Measurements from ENCODE around the gene ST6GAL1. TPM values are rescaled to one million over a fixed set of nuclear protein-coding genes. Genes with fewer than 3 reads are reported as not detected.

ST6GAL1 gene
- total and polyA plus RNA-seq, 2 donors: 19.9 to 27.1 TPM

DNA sequence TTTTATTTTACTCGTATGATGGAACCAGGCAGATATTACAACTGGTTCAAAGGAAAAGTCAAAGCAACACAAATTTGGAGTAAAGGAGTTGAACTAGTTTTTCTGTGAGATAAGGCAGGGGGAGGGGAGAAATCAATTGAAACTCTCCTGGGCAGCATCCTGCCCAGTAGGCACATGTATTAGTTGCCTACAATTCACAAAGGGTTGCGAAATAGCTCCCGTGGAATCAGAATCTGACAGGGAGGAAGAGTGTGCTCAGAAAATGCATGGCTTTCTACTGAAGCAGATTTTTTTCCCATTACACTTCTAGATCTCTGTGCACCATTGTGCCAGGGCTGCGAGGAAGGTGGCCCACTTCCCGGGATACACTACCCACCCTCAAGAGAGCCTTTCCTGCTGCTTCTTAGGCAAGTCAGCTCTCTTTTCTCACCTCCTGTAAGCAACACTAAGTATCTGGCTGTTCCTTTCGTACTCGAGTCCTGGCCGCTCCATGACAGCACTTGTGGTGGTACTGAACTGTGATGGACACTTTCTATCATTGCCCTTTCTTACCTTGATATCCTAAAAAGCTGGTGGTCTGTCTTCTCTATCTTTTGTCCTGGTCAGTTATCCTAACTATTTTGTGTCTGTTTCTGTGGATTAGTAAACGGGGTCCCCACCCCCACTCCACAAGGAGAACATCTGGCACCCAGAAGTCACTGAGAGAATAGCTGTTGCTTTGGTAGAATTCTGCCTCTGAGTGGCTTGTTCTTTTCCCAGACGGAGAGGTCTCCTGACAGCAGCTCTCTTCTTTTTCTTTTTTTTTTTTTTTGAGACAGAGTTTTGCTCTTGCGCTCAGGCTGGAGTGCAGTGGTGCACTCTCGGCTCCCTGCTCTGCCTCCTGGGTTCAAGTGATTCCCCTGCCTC lies 134.1 kb downstream of the ST6GAL1 start:
- DNase-seq (ENCODE audit: extremely low spot score): no peak
- no peak overlapping the region for H3K27ac ChIP-seq (ENCODE audit: low read depth)
- 76% methylated on average over 12 of the region's 12 CpGs for WGBS
- H3K4me1 ChIP-seq (ENCODE audit: insufficient read depth): peaks cover 1% of the 10 kb centered on the region
- no peaks in the 10 kb centered on the region for H3K36me3 ChIP-seq (ENCODE audit: insufficient read depth)
- no peak overlapping the region for H3K4me3 ChIP-seq (ENCODE audit: low read depth, low read length)

GRCh38 chr3:187066228-187066995 lies 136.1 kb downstream of the ST6GAL1 start:
- no peak overlapping the region for H3K27ac ChIP-seq (ENCODE audit: low read depth)
- H3K36me3 ChIP-seq (ENCODE audit: insufficient read depth): no peaks in the 10 kb centered on the region
- peaks cover 1% of the 10 kb centered on the region for H3K4me1 ChIP-seq (ENCODE audit: insufficient read depth)
- no peak overlapping the region for H3K4me3 ChIP-seq (ENCODE audit: low read depth, low read length)
- WGBS: 76% methylated on average over 7 of the region's 7 CpGs
- no peak for DNase-seq (ENCODE audit: extremely low spot score)

GRCh38 chr3:187068787-187069186 lies 138.5 kb downstream of the ST6GAL1 start:
- 86% methylated on average over 5 of the region's 5 CpGs for WGBS
- no peak overlapping the region for H3K27ac ChIP-seq (ENCODE audit: low read depth)
- no peak for DNase-seq (ENCODE audit: extremely low spot score)
- H3K36me3 ChIP-seq (ENCODE audit: insufficient read depth): no peaks in the 10 kb centered on the region
- peaks cover 1% of the 10 kb centered on the region for H3K4me1 ChIP-seq (ENCODE audit: insufficient read depth)
- H3K4me3 ChIP-seq (ENCODE audit: low read depth, low read length): no peak overlapping the region

- no peak overlapping the region for H3K27ac ChIP-seq (ENCODE audit: low read depth)
- no peak for DNase-seq (ENCODE audit: extremely low spot score)
- H3K36me3 ChIP-seq (ENCODE audit: insufficient read depth): no peaks in the 10 kb centered on the region
- H3K4me1 ChIP-seq (ENCODE audit: insufficient read depth): no peaks in the 10 kb centered on the region
- H3K4me3 ChIP-seq (ENCODE audit: low read depth, low read length): no peak overlapping the region
- 95% methylated on average over 7 of the region's 7 CpGs for WGBS
These were observed 139.7 kb downstream of the ST6GAL1 start for GRCh38 chr3:187069857-187070516.

GRCh38 chr3:187072102-187072501 lies 141.8 kb downstream of the ST6GAL1 start:
- DNase-seq (ENCODE audit: extremely low spot score): no peak
- H3K27ac ChIP-seq (ENCODE audit: low read depth): no peak overlapping the region
- H3K4me3 ChIP-seq (ENCODE audit: low read depth, low read length): no peak overlapping the region
- H3K36me3 ChIP-seq (ENCODE audit: insufficient read depth): no peaks in the 10 kb centered on the region
- 80% methylated on average over 3 of the region's 3 CpGs for WGBS
- H3K4me1 ChIP-seq (ENCODE audit: insufficient read depth): no peaks in the 10 kb centered on the region

DNA sequence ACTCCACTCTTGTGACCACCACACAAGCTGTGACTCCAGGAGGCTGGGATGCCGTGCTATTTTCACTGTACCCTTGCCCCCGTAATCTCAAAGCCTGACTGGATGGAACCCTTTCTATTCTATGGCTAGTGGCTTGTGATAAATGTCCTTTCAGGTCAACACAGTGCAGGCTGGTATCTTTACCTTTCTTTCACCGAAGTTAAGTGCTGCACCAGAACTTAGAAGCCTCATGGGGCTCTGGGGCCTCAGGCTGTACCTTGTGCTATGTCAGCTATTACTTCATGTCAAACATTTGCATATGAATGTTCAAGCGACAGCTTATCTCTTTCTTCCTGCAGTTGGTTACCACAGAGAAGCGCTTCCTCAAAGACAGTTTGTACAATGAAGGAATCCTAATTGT lies 142.2 kb downstream of the ST6GAL1 start:
- WGBS: 86% methylated on average over 5 of the region's 5 CpGs

DNA sequence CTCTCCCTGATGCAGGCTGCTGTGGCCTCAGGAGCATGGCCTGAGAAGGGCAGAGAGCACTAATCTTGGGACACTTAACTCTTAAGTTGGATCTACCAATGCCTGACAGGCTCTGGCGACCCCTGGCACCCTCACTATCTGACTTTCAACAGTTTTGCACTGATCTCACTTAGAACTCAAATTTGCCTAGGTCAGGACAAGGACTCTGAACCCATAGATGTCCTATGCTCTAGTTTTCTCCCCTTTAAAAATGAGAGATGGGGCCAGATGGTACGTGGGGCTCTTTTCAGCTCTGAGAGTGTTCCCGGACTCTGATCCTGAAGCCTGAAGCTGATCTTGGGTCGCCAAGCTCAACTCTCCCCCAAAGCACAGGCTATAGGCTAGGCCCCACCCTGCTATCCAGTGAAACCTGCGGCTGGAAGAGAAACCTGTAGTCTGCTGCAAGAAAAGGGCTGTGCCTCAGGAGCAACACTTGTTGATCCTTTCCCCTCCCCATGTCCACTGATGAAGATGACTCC lies 143.3 kb downstream of the ST6GAL1 start:
- Histone ChIP-seq H3K4me3 (ENCODE audit: low read depth, low read length) (no peak overlapping the region), H3K27ac (ENCODE audit: low read depth) (no peak overlapping the region), H3K36me3 (ENCODE audit: insufficient read depth) (no peaks in the 10 kb centered on the region), H3K4me1 (ENCODE audit: insufficient read depth) (no peaks in the 10 kb centered on the region)
- 92% methylated on average over 5 of the region's 5 CpGs for WGBS
- no peak for DNase-seq (ENCODE audit: extremely low spot score)

More for the DNA sequence above, 142.2 kb downstream of the ST6GAL1 start:
- H3K27ac ChIP-seq (ENCODE audit: low read depth): no peak overlapping the region
- H3K4me3 ChIP-seq (ENCODE audit: low read depth, low read length): no peak overlapping the region
- no peaks in the 10 kb centered on the region for H3K4me1 ChIP-seq (ENCODE audit: insufficient read depth)
- no peaks in the 10 kb centered on the region for H3K36me3 ChIP-seq (ENCODE audit: insufficient read depth)
- DNase-seq (ENCODE audit: extremely low spot score): no peak

GRCh38 chr3:187074846-187075245 lies 144.5 kb downstream of the ST6GAL1 start:
- H3K36me3 ChIP-seq (ENCODE audit: insufficient read depth): no peaks in the 10 kb centered on the region
- H3K27ac ChIP-seq (ENCODE audit: low read depth): no peak overlapping the region
- H3K4me1 ChIP-seq (ENCODE audit: insufficient read depth): no peaks in the 10 kb centered on the region
- no peak overlapping the region for H3K4me3 ChIP-seq (ENCODE audit: low read depth, low read length)
- DNase-seq (ENCODE audit: extremely low spot score): no peak

DNA sequence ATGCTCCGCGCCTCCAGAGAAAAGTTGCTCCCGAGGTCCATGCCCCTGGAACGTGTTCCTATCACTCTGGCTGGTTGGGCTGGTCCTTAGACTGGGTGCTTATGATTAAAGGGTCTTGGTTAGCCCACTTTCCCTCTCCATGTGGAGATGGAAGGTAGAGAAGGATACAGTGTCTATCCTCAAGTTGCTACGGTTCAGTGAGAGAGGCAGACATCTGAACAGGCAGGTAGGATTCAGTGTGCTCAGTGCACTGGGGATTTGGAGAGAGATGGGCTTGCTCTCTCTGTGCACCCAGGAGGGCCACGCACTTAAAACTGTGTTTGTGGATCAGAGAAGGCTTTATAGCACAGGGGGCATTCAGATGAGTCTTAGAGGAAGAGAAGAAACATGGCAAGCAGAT lies 146.0 kb downstream of the ST6GAL1 start:
- no peaks in the 10 kb centered on the region for H3K36me3 ChIP-seq (ENCODE audit: insufficient read depth)
- H3K27ac ChIP-seq (ENCODE audit: low read depth): no peak overlapping the region
- DNase-seq (ENCODE audit: extremely low spot score): no peak
- 92% methylated on average over 6 of the region's 6 CpGs for WGBS
- H3K4me3 ChIP-seq (ENCODE audit: low read depth, low read length): no peak overlapping the region
- no peaks in the 10 kb centered on the region for H3K4me1 ChIP-seq (ENCODE audit: insufficient read depth)

DNA sequence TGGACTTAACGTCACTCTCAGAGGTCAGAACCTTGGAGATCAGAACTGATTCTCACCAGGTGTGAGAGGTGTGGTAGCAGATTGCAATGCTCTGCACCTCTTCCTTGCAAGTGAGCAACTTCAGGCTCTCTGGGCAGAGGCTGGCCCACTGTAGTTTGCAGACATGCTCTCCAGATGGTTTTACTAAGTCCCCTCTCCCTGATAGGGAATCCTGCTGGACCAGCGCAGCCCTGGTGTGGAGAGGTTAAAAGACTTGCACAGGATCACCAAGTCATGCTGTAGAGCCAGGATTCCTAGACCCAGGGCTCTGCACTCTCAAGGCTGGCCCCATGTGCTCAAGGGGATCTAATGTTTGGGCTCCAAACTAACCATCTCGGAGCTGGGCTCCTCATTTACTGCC lies 146.8 kb downstream of the ST6GAL1 start:
- 82% methylated on average over 3 of the region's 3 CpGs for WGBS
- H3K36me3 ChIP-seq (ENCODE audit: insufficient read depth): no peaks in the 10 kb centered on the region

GRCh38 chr3:187077537-187077936 lies 147.2 kb downstream of the ST6GAL1 start:
- DNase-seq (ENCODE audit: extremely low spot score): no peak
- 90% methylated on average over 5 of the region's 5 CpGs for WGBS

More for the DNA sequence above, 146.8 kb downstream of the ST6GAL1 start:
- H3K4me1 ChIP-seq (ENCODE audit: insufficient read depth): no peaks in the 10 kb centered on the region
- no peak overlapping the region for H3K27ac ChIP-seq (ENCODE audit: low read depth)
- no peak for DNase-seq (ENCODE audit: extremely low spot score)
- no peak overlapping the region for H3K4me3 ChIP-seq (ENCODE audit: low read depth, low read length)

GRCh38 chr3:187079090-187080022 lies 149.0 kb downstream of the ST6GAL1 start:
- Histone ChIP-seq H3K36me3 (ENCODE audit: insufficient read depth) (no peaks in the 10 kb centered on the region), H3K27ac (ENCODE audit: low read depth) (no peak overlapping the region), H3K4me1 (ENCODE audit: insufficient read depth) (no peaks in the 10 kb centered on the region), H3K4me3 (ENCODE audit: low read depth, low read length) (no peak overlapping the region)
- DNase-seq (ENCODE audit: extremely low spot score): no peak
- WGBS: 95% methylated on average over 8 of the region's 8 CpGs

More at GRCh38 chr3:187077537-187077936, 147.2 kb downstream of the ST6GAL1 start:
- no peaks in the 10 kb centered on the region for H3K4me1 ChIP-seq (ENCODE audit: insufficient read depth)
- no peak overlapping the region for H3K27ac ChIP-seq (ENCODE audit: low read depth)
- H3K36me3 ChIP-seq (ENCODE audit: insufficient read depth): no peaks in the 10 kb centered on the region
- H3K4me3 ChIP-seq (ENCODE audit: low read depth, low read length): no peak overlapping the region

All from urinary bladder (tissue), 4 donors.